ENCODE measurements around the gene N4BP2. TPM values are rescaled to one million over a fixed set of nuclear protein-coding genes. Genes with fewer than 3 reads are reported as not detected.

The N4BP2 gene
- total and polyA plus RNA-seq, 2 of the 8 experiments (the other 6 are each of a cell fraction or from before 2014, with no cell fraction given), result 4.4 to 44.7 TPM

DNA sequence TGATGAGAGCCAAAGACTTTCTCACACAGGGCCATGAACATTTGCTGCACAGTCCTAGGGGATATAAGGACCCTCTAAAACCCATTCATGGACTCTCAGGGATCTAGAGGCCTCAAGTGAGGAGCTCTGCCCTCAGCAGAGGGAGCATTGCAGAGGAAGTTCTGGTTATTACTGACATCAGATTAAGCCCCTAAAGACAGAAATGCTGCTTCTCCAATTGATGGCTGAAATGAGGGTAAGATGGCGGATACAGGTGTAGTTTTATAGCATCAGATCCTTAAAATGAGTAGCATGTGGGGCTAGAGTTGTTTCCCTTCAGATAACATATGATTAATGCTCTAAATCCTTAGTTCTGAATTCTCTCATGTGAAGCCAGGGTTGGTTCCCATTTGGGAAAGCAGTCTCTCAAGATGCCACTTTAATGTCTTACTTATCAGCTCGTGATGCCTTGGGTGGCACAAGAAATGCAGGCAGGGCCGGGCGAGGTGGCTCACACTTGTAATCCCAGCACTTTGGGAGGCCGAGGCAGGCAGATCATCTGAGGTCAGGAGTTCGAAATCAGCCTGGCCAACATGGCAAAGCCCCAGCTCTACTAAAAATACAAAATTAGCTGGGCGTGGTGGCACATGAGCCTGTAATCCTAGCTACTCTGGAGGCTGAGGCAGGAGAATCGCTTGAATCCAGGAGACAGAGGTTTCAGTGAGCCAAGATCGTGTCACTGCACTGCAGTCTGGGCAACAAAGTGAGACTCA lies 148.0 kb downstream of the N4BP2 start (continued):
- TF ChIP-seq, protein P1, sequence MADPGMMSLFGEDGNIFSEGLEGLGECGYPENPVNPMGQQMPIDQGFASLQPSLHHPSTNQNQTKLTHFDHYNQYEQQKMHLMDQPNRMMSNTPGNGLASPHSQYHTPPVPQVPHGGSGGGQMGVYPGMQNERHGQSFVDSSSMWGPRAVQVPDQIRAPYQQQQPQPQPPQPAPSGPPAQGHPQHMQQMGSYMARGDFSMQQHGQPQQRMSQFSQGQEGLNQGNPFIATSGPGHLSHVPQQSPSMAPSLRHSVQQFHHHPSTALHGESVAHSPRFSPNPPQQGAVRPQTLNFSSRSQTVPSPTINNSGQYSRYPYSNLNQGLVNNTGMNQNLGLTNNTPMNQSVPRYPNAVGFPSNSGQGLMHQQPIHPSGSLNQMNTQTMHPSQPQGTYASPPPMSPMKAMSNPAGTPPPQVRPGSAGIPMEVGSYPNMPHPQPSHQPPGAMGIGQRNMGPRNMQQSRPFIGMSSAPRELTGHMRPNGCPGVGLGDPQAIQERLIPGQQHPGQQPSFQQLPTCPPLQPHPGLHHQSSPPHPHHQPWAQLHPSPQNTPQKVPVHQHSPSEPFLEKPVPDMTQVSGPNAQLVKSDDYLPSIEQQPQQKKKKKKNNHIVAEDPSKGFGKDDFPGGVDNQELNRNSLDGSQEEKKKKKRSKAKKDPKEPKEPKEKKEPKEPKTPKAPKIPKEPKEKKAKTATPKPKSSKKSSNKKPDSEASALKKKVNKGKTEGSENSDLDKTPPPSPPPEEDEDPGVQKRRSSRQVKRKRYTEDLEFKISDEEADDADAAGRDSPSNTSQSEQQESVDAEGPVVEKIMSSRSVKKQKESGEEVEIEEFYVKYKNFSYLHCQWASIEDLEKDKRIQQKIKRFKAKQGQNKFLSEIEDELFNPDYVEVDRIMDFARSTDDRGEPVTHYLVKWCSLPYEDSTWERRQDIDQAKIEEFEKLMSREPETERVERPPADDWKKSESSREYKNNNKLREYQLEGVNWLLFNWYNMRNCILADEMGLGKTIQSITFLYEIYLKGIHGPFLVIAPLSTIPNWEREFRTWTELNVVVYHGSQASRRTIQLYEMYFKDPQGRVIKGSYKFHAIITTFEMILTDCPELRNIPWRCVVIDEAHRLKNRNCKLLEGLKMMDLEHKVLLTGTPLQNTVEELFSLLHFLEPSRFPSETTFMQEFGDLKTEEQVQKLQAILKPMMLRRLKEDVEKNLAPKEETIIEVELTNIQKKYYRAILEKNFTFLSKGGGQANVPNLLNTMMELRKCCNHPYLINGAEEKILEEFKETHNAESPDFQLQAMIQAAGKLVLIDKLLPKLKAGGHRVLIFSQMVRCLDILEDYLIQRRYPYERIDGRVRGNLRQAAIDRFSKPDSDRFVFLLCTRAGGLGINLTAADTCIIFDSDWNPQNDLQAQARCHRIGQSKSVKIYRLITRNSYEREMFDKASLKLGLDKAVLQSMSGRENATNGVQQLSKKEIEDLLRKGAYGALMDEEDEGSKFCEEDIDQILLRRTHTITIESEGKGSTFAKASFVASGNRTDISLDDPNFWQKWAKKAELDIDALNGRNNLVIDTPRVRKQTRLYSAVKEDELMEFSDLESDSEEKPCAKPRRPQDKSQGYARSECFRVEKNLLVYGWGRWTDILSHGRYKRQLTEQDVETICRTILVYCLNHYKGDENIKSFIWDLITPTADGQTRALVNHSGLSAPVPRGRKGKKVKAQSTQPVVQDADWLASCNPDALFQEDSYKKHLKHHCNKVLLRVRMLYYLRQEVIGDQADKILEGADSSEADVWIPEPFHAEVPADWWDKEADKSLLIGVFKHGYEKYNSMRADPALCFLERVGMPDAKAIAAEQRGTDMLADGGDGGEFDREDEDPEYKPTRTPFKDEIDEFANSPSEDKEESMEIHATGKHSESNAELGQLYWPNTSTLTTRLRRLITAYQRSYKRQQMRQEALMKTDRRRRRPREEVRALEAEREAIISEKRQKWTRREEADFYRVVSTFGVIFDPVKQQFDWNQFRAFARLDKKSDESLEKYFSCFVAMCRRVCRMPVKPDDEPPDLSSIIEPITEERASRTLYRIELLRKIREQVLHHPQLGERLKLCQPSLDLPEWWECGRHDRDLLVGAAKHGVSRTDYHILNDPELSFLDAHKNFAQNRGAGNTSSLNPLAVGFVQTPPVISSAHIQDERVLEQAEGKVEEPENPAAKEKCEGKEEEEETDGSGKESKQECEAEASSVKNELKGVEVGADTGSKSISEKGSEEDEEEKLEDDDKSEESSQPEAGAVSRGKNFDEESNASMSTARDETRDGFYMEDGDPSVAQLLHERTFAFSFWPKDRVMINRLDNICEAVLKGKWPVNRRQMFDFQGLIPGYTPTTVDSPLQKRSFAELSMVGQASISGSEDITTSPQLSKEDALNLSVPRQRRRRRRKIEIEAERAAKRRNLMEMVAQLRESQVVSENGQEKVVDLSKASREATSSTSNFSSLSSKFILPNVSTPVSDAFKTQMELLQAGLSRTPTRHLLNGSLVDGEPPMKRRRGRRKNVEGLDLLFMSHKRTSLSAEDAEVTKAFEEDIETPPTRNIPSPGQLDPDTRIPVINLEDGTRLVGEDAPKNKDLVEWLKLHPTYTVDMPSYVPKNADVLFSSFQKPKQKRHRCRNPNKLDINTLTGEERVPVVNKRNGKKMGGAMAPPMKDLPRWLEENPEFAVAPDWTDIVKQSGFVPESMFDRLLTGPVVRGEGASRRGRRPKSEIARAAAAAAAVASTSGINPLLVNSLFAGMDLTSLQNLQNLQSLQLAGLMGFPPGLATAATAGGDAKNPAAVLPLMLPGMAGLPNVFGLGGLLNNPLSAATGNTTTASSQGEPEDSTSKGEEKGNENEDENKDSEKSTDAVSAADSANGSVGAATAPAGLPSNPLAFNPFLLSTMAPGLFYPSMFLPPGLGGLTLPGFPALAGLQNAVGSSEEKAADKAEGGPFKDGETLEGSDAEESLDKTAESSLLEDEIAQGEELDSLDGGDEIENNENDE (IDR thresholded peaks at IDR 0.05; ENCODE audit: insufficient replicate concordance, low read length), result no peak
- TF ChIP-seq MAFK (IDR thresholded peaks at IDR 0.05; ENCODE audit: low read depth, low read length), result no peak
- TF ChIP-seq SP1 (IDR thresholded peaks at IDR 0.05; ENCODE audit: low read depth, low read length), result no peak
- TF ChIP-seq, protein P2, sequence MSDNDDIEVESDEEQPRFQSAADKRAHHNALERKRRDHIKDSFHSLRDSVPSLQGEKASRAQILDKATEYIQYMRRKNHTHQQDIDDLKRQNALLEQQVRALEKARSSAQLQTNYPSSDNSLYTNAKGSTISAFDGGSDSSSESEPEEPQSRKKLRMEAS (IDR thresholded peaks at IDR 0.05), result no peak
- TF ChIP-seq CTBP2 (IDR thresholded peaks at IDR 0.05; ENCODE audit: borderline replicate concordance, insufficient read depth, insufficient read length, low read length), result no peak
- TF ChIP-seq SUZ12 (IDR thresholded peaks at IDR 0.05; ENCODE audit: low read length), result no peak
- no peak for TF ChIP-seq BRCA1 (IDR thresholded peaks at IDR 0.05; ENCODE audit: low read depth, low read length)
